ENCODE measurements around the gene EPB41.

The EPB41 gene

DNA sequence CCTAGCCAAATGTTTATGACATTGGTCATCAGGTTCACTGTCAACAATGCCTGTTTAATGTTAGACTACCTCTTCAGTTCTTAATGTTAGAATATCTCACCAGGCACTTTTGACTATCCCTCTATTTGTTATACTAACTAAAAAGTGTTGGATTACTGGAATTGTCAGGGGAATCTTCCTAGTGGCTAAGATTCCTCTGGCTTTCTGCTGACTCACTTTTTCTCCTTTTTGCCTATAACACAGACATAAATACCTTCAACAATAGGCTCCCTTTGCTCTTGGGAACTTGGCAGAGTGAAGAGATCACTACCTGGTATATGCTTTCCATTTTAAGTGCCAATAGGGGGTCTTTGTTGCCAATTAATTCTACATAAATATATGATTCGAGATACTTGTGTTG lies 140.8 kb downstream of the EPB41 start:
- Histone ChIP-seq H3K36me3 (ENCODE audit: control insufficient read depth in 2 of 2, insufficient read depth in 1 of 2, low read length in 2 of 2) (peaks cover 0 to 15% of the 10 kb centered on the region in 2 experiments; a peak in 2 of 3 replicates), H3K4me3 (ENCODE audit: low read depth, low read length) (no peak overlapping the region), H3K27ac (ENCODE audit: extremely low read depth, low read depth, low read length) (no peak overlapping the region), H3K4me1 (ENCODE audit: control insufficient read depth, insufficient read depth, low read length) (no peaks in the 10 kb centered on the region), H3K9me3 (ENCODE audit: control insufficient read depth, insufficient read depth, low read depth, low read length) (no peaks in the 10 kb centered on the region)
- no peak for TF ChIP-seq ZNF488 (tag by site-specific recombination; IDR thresholded peaks at IDR 0.05)
- no peak for TF ChIP-seq ZNF76 (tag by site-specific recombination; IDR thresholded peaks at IDR 0.05; ENCODE audit: borderline replicate concordance, low read depth)
- no peak for TF ChIP-seq BCL11A (tag by site-specific recombination; IDR thresholded peaks at IDR 0.05; ENCODE audit: low read depth)
- TF ChIP-seq ZNF658 (tag by site-specific recombination; IDR thresholded peaks at IDR 0.05) = no peak
- no peak for TF ChIP-seq KLF1 (tag by site-specific recombination; IDR thresholded peaks at IDR 0.05)
- no peak for TF ChIP-seq ZNF768 (tag by site-specific recombination; IDR thresholded peaks at IDR 0.05)
- TF ChIP-seq ZNF514 (tag by site-specific recombination; IDR thresholded peaks at IDR 0.05) = no peak
- TF ChIP-seq KLF10 (tag by site-specific recombination; IDR thresholded peaks at IDR 0.05) = no peak
- no peak for TF ChIP-seq ZNF518A (tag by site-specific recombination; conservative IDR thresholded peaks at IDR 0.05; ENCODE audit: low read depth)
- TF ChIP-seq TSHZ1 (tag by site-specific recombination; IDR thresholded peaks at IDR 0.05; ENCODE audit: borderline replicate concordance) = no peak
- TF ChIP-seq ZNF558 (tag by site-specific recombination; IDR thresholded peaks at IDR 0.05) = no peak
- no peak for TF ChIP-seq ZNF785 (tag by site-specific recombination; IDR thresholded peaks at IDR 0.05)
- TF ChIP-seq ZNF610 (tag by site-specific recombination; IDR thresholded peaks at IDR 0.05; ENCODE audit: borderline replicate concordance) = no peak
- TF ChIP-seq ZBTB21 (tag by site-specific recombination; IDR thresholded peaks at IDR 0.05) = no peak
- no peak for TF ChIP-seq SCRT1 (tag by site-specific recombination; IDR thresholded peaks at IDR 0.05; ENCODE audit: borderline replicate concordance)
- no peak for TF ChIP-seq ZNF202 (tag by site-specific recombination; IDR thresholded peaks at IDR 0.05; ENCODE audit: borderline replicate concordance)
- TF ChIP-seq RBAK (tag by site-specific recombination; IDR thresholded peaks at IDR 0.05) = no peak
- ChIA-PET POLR2A (interaction anchor here (0.7 kb wide), 1 partner anchor 69 kb away, joined by 3 read pairs; no protein-coding TSS in a partner anchor), CTCF (interaction anchor here (1.3 kb wide), 1 partner anchor 12 kb away, joined by 3 read pairs; no protein-coding TSS in a partner anchor)

DNA sequence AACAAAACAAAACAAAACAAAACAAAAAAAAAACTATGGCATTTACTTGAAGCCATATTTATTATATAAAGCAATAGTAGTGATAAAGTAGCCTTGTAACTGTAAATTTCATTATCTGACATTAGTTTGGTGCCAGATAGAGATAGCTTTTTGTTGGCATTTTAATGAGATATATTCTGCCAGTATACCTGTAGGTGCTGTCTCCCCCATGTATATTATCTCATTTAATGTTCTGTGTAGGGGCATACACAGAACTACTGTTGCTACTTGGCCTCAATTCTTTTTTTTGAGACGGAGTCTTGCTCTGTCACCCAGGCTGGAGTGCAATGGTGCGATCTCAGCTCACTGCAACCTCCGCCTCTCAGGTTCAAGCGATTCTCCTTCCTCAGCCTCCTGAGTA lies 141.9 kb downstream of the EPB41 start:
- Histone ChIP-seq H3K4me3 (ENCODE audit: low read depth, low read length) (no peak overlapping the region), H3K9me3 (ENCODE audit: control insufficient read depth, insufficient read depth, low read depth, low read length) (no peaks in the 10 kb centered on the region), H3K4me1 (ENCODE audit: control insufficient read depth, insufficient read depth, low read length) (no peaks in the 10 kb centered on the region), H3K27ac (ENCODE audit: extremely low read depth, low read depth, low read length) (no peak overlapping the region), H3K36me3 (ENCODE audit: control insufficient read depth in 2 of 2, insufficient read depth in 1 of 2, low read length in 2 of 2) (peaks cover 0 to 14% of the 10 kb centered on the region in 2 experiments)
- ChIA-PET CTCF (no interaction called here), POLR2A (no interaction called here)
- peak; percentile 95 for TF ChIP-seq ZNF664 (tag by site-specific recombination; IDR thresholded peaks at IDR 0.05)
- no peak for TF ChIP-seq ZNF292 (tag by site-specific recombination; IDR thresholded peaks at IDR 0.05; ENCODE audit: borderline replicate concordance, low read depth)
